MV-4-11 (cell line): ENCODE results near the gene FILIP1.

ENCODE experiments used
- DNase-seq: peaks from one replicate; lab custom pipeline; 2025; lab: John Stamatoyannopoulos, UW

The FILIP1 gene, protein sequence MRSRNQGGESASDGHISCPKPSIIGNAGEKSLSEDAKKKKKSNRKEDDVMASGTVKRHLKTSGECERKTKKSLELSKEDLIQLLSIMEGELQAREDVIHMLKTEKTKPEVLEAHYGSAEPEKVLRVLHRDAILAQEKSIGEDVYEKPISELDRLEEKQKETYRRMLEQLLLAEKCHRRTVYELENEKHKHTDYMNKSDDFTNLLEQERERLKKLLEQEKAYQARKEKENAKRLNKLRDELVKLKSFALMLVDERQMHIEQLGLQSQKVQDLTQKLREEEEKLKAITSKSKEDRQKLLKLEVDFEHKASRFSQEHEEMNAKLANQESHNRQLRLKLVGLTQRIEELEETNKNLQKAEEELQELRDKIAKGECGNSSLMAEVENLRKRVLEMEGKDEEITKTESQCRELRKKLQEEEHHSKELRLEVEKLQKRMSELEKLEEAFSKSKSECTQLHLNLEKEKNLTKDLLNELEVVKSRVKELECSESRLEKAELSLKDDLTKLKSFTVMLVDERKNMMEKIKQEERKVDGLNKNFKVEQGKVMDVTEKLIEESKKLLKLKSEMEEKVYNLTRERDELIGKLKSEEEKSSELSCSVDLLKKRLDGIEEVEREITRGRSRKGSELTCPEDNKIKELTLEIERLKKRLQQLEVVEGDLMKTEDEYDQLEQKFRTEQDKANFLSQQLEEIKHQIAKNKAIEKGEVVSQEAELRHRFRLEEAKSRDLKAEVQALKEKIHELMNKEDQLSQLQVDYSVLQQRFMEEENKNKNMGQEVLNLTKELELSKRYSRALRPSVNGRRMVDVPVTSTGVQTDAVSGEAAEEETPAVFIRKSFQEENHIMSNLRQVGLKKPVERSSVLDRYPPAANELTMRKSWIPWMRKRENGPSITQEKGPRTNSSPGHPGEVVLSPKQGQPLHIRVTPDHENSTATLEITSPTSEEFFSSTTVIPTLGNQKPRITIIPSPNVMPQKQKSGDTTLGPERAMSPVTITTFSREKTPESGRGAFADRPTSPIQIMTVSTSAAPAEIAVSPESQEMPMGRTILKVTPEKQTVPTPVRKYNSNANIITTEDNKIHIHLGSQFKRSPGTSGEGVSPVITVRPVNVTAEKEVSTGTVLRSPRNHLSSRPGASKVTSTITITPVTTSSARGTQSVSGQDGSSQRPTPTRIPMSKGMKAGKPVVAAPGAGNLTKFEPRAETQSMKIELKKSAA (N-terminal part only)

DNA sequence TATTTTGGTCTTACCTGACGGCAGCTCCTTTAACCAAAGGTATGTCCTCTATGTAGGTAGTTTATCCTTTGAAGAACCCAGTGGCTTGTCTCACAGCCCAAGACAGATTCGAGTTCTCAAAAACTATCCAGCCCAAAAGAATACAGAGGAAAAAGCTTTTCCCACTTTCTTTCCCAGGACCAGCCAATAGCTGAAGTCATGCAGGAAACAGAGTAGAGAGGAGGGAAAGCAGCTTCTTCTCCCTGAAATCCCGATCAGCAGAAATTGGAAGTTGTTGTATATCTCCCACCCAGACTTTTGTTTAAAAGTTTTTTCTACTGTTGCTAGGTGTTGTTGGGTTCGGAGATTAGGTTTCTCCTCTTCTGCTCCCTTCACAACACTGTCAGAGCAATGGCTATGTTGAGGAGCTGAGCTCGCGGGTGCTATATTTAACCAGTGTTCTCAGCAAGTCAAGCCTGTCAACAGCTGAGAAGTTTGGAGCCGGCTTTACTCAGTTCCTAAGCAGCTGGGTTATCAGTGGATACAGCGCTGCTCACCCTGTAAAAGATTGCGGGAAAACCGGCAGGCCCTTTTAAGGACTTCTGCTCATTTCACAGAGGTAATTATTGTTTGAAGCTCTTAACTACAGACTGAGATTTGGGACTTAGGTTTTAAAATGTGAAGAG lies at the start of gene FILIP1:
Gene FILIP1 (minus strand): TSS at position 401 of the 665 bp plus-strand sequence. CDS start 78,828 bp downstream, outside the sequence.
- no peak for DNase-seq

DNA sequence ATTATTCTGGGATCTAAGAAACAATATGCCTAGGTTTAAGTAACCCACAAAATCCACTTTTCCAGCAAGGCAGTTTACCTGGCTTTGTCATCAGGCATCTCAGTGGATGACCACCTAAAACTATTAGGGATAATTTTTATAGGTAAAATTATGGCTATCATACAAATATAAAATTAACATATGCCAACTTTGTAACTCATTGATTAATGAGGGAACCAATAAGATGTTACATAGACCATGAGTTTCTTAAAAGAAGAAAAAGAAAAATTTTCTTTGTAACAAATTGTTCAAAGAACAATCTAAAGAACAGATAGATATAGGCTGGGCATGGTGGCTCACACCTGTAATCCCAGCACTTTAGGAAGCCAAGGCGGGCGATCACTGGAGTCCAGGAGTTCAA lies 49.7 kb upstream of the FILIP1 start:
- DNase-seq = no peak

DNA sequence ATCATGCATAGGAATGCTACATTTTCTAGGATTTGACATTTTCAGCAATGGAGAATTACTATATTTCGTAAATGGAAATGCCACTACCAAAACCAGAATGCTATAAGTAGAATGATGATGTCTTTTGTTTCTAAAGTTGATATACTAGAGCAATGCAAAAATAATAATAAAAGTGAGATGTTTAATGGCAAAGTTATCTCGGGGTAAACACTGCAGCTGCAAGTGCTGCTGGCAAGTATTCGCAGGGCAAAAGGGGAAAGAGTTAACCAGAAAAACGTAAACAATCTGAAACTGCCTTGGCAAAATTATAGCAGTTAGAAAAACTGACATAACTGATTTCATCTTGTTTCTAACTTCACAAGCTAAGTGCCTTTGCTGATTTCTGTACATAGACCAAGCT lies 45.5 kb upstream of the FILIP1 start:
- no peak for DNase-seq

DNA sequence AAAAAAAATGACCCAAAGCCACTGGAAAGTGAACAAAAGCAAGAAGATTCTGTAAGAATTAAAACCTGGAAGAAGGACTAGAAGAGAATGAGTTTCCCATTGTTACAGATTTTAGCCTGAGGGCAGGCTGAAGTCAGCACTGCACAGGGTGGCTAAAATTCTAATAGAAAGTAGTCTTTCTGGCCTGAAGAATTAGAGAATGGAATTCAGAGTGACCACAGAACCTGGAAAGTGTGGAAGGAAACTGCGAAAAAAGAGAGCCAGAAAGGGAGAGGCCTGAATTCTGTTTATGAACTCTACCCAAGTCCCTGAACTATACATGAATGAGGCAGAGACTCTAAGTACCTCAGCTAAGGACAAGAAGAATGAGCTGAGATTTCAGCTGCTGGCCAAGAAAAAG lies 38.9 kb upstream of the FILIP1 start:
- DNase-seq = no peak

DNA sequence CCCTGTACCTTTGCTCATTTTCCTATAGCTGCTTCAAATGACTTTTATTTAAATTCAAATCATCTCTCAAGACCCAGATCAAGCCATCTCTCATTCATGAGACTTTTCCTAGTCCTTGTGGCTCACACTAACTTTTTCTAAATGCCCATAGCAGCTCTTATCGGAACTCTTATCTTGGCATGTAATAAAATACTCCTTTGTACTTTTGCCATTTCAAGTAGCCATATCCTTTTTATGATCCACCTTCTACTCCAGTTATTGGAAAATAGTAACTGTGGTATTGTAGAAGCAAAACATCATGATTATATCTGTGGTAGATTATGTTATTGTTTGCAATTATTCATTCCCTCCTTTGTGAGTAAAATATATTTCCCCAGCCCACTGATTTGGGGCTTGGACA lies 37.6 kb upstream of the FILIP1 start:
- no peak for DNase-seq

DNA sequence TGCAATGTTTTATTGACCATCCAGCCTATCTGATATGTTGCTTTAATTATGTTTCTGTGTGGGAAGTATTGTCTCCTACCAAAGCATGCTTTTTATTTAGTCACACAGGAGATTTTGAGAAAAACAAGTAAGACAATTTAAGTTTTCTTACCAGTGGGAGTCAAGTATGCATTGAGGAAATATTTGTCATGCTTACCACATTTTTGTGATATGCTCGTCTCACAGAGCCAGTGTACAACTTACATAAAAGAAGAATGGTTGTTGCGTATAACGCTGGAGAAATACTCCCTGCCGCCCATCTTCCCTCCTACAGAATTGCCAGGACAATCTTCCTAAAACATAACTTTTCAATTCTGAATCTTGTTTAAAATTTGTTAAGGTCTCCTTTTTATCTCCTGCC lies 37.1 kb upstream of the FILIP1 start:
- DNase-seq = no peak

DNA sequence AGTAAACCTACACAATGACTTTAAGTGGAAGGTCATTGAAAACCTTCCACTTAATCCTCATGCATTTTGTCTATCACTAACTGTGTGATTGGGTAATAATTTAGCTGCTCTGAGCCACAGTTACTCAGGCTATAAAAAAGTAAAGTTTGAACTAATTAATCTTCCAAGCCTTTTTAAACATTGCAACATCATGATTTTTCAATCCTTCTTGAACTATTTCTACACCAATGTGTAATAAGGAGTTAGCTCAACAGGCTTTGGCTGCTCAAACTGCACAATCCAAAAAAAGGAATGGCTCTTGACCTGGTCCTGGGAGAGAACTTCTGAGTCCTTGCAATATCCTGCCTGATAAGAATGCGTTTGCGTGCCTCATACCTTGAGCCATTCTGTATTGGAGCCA lies 34.8 kb upstream of the FILIP1 start:
- peak; percentile 14 for DNase-seq

DNA sequence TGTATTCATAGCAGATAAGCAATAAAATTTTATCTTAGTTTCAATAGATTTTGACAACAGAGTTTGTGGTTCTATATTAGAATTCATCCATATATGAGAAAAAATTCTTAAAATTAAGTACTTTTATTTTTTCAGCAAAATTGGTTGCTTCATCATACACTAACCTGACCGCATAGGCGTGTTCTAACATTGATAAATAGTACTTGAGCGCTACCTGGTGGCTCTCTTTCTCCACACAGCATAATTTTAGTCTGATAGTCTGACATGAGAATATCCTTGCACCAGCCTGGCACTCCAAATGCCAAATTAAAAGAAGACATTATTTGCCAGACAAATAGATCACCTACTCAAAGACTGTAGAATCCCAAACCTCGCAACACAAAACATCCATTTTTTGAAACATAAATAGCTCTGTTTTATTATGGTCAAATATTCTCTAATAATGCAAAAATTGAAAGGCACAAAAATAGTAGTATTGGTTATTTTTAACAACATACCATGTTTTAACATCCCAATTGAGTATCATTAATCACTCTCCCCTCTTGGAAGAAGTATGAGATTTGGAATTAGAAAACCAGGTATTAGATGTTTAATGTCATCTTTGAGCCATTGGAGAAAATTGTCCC lies 33.0 kb upstream of the FILIP1 start:
- DNase-seq = peak; percentile 64

DNA sequence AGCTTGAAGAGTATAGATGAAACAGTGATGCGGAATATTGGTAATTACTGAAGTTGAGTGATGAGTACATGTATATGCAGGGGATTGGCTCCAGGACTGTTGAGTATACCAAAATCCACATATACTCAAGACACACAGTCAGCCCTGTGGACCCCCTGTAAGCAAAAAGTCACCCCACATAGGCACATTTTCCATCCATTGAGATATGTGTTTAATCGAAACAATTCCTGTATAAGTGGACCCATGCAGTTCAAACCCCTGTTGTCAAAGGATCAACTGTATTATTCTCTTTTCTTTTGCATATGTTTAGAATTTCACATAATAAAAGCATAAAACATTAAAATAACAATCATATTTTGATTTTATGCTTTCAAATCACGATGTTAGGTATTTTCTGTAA lies 32.1 kb upstream of the FILIP1 start:
- no peak for DNase-seq

DNA sequence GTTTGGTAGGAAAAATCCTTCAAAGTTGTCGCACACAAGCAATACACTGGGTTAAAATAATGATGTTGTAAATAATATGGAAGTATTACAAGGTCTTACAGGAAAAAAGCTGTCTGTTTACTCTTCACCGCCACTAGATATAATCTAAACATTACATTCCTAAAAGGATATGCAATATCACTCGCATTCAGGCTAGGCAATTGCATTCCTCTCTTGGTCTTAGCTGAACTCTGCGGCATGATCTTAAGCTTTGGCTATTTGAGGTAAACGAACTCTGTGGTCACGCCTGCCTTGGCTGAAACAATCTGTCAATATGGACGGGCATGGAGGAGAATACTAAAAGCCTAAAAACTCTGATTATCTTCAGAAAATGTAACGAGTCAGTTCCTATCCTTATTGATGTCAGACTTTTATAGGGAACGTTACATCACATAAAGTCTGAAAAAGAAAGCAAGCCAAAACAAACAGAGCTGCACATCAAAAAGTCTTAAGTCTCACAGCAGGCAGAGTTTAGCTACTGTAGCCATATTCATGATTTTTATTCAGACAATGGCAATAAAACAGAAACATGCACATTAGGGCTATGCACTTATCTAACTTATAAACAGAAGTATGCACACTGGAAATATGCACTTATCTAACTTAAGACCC lies 30.8 kb upstream of the FILIP1 start:
- no peak for DNase-seq

DNA sequence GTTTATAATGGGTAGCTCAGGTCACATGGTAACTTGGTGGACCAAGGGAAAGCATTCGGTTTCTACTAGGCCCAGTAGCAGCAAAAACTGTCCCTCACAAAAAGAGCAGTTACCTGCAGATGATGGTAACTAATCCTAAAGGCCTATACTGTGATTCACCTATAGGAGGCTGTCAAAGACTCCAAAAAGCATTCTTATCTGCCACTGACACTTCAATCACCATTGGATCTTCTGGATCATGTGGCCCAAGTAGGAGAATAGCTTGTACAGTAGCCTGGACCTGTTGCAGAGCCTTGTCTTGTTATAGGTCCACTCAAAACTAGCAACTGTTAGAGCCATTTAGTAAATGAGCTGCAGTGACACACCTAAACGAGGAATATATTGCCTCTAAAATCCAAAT lies 23.2 kb upstream of the FILIP1 start:
- DNase-seq = no peak

DNA sequence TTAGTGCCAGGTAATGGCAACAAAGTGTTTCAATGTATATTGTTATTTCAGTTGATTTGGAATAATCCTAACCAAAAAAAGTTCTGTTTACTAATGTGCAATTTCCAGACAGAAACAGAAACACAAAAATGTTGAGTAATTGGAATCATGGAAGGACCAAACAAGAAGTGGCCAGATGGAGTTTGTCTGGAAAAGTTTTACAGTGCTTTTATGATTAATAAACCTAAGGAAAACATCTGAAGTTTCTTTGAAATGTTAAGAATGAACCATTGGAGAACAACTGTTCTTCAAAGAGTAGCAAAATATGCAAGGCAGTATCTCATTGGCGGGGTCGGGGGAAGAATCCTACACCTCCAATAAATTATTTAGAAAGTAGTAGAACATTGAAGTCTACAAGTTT lies 19.0 kb upstream of the FILIP1 start:
- no peak for DNase-seq

DNA sequence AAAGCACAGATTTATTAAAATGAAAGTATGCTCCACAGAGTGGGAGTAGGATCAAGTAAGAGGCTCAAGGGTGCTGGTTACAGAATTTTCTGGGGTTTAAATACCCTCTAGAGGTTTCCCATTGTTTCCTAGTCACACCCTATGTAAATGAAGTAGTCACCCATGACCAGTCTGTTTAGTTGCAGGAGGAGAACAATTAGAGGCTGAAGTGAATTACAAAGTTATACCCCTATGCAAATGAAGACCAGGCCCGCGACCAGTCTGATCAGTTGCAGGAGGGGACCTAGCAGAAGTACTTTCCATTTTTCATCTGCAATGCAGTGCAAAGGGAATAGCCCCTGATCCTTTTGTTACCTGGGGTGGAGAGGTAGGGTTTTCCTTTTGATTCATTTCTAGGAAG lies 11.8 kb upstream of the FILIP1 start:
- no peak for DNase-seq

DNA sequence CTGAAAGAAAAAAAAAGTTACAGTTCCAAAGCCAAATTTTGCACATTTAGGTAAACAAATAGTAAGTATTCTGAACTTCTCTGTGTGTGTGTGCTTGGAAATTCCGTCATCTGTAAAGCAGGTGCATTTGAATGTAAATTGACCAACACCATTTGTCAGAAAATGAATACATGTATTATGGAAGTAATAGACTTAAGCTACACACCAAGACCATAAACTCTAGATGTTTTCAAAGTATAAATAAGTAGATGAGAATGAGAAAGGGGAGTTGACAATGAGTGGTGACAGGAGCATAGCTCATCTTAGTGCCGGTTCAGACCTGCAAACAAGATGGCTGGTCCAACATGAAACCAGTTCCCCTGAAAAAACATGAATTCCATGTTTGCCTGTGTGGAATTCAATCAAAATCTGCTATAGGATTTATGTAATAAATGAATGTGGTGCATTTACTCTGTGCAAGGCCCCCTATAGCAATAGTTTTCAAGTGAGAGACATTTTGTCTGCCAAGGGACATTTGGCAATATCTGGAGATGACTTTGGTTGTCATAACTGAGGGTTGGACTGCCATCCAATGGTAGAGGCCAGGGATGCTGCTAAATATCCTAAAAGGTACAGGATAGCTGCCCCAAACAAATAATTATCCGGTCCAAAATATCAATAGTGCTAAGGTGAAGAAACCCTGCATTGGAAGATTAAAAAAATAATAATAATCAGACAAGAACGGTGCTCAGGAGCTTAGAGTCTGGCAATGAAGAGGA lies 11.0 kb upstream of the FILIP1 start:
- DNase-seq = no peak

DNA sequence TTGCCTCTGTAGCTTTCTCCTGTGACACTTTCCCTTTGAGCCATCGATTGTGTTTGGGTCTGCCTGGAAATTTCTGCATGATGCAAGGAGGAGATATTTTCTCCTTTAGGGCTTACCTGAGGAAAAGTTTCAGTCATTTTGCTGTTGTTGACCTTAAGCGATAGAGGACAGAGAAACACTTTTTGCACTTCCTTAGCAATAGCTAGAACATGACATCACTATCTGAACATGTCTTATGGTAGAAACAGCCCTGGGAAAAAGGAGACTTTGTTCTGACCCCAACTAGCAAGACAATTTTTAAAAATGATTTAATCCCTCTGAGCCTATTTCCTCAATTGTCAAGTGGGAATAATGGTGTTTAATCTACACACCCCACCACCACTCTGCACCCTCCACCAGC lies 9.7 kb upstream of the FILIP1 start:
- no peak for DNase-seq

DNA sequence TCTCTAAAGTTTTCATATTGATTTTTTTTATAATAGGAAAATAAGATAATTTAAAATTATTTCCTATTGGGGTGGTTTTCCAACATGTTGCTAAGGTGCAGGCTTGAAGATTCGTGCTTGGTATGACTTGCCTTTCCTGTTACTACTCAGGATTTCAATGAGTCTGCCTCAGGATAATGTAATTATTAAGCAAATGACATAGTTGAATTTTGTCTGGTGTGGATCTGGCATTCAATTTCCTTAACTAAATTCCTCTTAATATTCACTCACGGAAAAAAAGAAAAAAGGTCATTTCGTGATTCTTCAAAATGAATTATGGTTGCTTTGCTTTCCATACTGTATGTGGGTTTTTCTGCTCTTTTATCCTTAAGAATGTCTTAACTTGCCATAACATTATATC lies 9.3 kb upstream of the FILIP1 start:
- no peak for DNase-seq

DNA sequence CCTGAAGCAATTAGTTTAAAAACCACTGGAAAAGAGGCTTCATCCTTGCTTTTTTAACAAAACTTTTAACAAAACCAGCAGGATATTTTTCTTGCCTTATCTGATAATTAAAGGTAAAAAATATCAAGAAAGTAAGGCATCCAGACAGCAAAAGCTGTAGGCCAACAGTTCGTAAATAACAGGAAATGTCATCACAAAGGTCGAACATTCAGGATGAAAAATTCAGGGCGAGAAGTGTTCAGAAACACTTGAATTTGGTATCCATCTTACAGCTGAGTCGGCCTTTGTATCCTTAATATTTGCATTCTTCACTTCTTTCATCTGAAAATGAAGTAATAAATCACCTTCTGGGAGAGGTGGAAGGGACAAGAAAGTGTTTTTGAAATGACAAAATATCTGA lies 8.2 kb upstream of the FILIP1 start:
- no peak for DNase-seq

DNA sequence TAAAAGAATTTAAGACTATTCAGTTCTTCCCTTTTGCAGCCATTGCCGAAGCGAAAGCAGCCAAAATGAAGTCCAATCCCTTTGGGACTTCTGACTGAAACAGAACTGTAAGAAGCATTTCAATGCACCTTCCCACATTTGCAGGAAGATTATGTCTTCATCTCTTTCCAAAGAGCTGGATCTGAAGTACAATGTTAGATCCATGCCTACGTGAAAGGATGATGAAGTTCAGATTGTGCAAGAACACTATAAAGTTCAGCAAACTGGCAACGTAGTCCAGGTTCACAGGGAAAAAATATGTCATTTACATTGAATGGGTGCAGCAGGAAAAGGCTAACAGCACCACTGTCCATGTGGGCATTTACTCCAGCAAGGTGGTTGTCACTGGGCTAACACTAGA lies 6.0 kb upstream of the FILIP1 start:
- DNase-seq = no peak

DNA sequence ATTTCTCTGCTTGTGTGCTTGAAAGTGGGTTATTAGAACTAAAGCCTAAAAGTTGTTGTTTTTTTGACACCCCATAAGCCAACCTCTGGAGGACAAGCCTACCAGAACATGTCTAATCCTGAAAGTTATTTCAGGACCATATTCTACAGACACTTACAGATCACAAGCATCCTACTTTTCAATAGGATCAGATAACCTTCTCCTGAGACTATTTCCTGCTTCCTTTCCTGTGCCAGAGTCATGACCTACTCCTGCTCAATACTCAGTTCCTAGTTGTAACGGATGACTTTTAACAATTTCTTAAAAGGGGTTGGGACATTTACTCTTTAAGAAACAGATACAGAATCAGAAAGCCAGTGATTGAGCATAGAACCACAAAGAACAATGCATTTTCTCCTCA lies 5.3 kb upstream of the FILIP1 start:
- no peak for DNase-seq

DNA sequence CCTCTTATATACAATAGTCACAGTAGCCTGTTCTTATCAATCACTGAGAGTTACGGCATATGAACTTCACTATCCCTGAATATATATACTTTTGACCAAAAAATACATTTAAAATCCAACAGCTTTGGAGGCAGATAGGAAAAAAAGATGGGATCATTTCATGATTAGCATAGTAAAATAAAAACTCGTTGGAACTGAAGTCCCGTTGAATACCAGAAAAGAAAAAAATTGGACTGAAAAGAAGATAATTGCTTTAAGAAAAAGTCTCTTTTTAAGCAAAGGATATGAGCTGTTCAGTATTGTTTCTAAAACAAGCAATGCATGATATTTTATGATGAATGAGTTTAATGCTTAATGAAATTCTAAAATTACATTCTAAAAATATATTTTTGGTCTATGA lies 4.4 kb upstream of the FILIP1 start:
- no peak for DNase-seq
